ENCODE data around the gene RNF182.
A peak's percentile ranks its signal among the peaks of the same experiment; 100 is the strongest.
"Not testable (repeated sequence)": the region's sequence is repeated elsewhere in the genome, so short reads cannot be mapped to it uniquely, and the experiment has no call there.

Gene RNF182

DNA sequence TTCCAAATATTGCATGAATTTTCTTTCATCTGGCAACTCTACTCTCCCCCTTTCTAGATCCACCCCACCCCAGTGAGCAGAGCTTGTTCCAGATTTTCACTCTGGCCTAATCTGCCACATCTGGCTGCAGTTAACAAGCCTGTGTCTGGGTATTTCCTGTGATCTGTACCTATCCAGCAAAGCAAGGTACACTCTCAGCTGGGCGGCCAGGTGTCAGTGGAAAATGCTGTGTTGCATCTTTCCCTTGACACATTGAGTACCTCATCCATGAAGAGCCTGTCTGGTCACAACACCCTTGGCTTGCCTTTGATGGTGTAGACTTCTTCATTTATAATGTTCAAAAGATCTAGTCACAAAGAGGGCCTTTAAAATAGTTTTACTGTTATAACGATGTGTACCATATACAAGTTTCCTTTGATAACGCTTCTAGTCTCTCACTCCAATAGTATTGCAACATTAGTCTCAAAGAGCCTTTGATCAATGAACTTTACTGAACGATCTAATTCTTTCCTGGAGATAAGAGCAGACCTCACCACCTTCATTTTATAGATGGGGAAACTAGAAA is 6.0 kb upstream of the RNF182 start:
- DNase-seq, result no peak

- DNase-seq, result no peak
Observed at GRCh38 chr6:13919861-13920260, 4.9 kb upstream of the RNF182 start.

DNA sequence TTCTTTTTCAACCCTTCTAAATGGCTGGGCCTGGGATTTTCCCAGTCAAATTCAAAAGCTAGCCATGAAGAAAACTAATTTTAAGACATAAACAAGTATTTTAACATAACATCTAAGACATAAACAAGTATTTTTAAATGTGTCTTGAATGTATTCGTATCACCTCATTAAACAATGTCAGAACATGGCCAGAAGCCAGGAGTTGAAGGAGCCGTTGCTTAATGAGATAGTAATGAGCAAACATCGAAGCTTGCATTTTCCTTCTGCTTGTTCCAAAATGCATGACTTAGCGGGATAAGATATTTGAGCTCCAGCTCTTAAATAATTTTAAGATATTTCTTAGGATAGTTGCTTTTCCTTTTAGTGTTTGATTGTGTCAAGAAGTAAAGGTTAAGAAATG is 4.2 kb upstream of the RNF182 start:
- DNase-seq, result no peak

GRCh38 chr6:13922750-13923149 is 2.0 kb upstream of the RNF182 start:
- DNase-seq, result no peak

DNA sequence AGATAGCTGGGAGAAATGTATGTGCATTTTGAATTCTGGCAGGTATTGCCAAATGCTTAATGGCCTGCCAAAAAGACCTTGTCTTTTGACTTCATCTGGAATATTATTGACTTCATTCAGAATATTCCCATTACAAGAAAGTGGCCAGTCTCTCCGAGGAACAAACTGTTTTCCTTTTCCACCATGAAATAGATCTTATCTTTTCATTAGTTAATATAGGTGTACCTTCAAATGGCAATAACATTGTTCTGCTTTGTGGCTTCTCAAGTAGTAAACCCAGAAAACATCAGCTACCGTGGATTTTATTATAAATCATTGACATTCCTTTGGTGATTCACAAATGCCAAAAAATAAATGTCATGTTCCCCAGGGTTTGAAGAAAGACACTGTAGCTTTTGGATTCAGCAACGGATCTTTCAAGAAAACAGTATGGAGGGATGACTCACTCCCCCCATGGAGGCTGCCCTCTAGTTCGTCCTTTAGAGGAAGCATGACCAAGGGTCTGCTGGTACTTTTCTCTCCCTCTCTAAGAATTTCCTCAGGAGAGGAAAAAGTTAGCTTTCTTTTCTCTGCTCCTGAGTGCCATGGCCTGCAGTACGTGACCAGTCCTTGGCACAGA is 1.1 kb upstream of the RNF182 start:
- no peak for DNase-seq

DNA sequence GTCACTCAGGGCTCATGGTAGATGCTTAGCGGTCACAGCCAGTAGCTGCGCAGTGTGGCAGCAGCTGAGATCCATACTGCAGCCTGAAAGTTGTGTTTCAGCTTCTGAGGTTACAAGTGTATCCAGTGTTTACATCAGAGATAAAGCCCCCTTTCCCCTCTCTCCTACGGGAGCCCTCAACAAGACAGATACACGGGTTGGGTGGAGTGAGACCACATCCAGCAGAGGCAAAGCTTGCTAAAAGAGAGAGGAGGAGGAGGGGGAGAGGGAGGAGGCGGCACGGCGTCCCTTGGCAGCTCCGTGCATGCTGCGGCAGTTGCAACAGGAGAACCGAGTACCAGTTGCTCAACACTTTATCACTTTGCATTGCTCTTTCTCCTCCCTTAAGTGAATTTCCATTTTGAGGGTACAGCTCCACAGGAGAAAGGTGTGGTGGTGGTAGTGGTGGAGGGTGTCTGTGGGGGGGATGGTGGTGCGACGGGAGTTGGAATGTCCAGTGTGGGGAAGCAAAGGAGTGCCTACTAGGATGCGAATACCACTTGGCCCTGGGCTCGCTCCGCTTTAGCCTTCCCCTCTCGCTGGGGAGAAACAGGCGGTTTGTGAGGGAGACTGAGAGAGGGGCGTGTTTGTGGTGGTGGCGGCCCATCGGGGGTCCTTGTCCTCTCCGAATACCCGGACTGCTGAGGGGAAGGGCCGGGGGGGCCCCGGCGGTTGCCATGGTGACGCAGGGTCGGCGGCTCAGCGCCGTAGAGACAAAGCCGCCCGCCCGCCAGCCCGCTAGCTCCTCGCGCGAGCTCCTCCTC is 405 bp upstream of the RNF182 start:
- peak in 1 of 2 experiments; percentile 19 for DNase-seq

DNA sequence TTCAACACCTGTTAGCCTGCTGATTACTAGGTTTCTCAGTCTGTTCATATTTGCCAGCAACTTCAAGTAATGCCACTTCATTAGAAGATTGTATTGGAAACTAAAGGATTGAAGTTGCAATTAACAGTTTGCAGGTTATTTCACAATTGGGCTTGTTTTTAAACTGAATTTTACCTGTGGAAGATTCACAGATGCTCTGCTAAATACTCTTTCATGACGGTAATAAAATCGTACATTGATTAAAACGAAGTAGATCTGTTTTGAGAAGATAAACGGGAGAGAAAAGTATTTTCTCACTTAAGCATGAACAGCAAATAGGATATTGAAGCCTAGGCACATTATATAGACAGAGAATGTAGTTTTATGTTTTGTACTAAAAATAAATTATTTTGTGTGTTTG is 1.6 kb downstream of the RNF182 start:
- DNase-seq, result no peak

DNA sequence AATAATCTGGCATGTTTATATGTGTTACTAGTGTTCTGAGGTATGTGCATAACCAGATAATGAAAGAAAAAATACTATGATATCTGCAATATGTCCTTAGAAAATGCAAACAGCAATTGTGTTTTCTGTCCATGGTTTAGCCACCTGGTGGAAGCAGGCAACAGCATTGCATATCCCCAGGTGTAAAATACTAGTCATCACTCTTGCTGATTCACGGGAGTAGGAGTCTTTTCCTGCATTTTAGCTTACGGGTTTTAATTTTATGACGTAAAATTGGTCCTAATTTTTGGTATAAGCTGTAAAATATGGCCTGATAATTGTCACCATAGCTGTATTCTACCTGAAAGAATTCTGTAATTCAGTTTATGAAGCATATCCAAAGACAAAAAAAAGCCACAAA is 2.5 kb downstream of the RNF182 start:
- DNase-seq, result no peak

- DNase-seq, result no peak
Observed at GRCh38 chr6:13929196-13929595, 4.4 kb downstream of the RNF182 start.

DNA sequence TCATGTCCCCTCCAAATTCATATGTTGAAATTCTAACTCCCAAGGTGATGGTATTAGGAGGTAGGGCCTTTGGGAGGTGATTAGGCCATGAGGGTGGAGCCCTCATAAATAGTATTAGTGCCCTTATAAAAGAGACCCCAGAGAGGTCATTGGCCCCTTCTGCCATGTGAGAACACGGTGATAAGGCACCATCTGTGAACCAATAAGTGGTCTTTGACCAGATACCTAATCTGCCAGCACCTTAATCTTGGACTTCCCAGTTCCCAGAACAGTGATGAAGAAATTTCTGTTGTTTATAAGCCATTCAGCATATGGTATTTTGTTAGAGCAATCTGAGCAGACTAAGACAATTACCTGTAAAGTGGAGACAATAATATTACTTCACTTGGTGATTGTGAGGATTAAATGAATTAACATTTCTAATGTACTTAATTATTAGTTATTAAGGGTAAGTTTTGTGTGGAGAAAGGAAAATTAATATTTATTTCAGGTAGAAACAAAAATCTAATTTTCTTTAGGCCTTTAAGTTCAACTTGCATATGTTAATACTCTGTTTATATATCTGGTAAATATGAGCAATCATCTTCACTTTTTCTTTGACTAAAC is 7.1 kb downstream of the RNF182 start:
- no peak for DNase-seq

- DNase-seq, result no peak
Observed at GRCh38 chr6:13932785-13933184, 8.0 kb downstream of the RNF182 start.

DNA sequence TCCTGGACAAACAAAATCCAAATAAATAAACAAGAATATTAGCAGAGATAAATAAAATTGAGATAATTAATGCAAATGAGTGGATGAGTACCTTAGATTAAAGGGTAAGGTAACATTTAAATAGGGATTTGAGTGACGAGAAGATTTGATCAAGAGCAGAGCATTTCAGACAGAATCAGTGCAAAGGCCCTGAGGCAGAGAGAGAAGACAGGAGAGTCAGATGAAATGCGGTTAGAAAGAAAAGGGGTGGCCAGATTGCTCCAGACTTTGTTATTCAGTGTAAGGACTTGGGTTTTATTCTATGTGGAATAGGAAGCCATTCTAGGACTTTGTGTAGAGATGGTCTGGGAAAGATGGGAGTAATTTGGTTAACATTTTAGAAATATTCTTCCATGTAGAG is 10.0 kb downstream of the RNF182 start:
- DNase-seq, result no peak

- DNase-seq, result no peak
Observed at GRCh38 chr6:13935190-13935880, 10.6 kb downstream of the RNF182 start.

GRCh38 chr6:13935881-13936261 is 11.1 kb downstream of the RNF182 start:
- not testable (repeated sequence) for DNase-seq

GRCh38 chr6:13941902-13942301 is 17.1 kb downstream of the RNF182 start:
- no peak for DNase-seq

DNA sequence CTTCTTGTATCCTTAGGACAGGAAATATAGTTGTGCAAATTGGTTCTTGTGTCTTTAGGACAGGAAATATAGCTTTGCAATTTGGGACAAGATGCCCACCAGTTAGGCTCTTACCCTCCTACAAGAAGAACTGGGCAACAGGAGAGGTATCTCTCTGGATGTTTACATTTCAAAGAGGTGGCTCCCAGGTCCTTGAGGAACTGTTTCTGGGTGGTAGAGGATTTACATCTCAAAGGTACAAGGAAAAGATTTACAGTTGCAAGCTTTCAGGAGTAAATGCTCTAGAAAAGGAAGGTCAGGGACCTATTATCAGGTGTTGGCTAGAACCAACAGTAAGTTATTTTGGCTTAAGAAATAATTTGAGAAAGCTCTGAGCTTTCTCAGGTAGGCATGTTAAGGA is 19.2 kb downstream of the RNF182 start:
- DNase-seq, result no peak

- no peak for DNase-seq
Observed at GRCh38 chr6:13946506-13946905, 21.8 kb downstream of the RNF182 start.

GRCh38 chr6:13947611-13948178 is 22.9 kb downstream of the RNF182 start:
- DNase-seq, result no peak

DNA sequence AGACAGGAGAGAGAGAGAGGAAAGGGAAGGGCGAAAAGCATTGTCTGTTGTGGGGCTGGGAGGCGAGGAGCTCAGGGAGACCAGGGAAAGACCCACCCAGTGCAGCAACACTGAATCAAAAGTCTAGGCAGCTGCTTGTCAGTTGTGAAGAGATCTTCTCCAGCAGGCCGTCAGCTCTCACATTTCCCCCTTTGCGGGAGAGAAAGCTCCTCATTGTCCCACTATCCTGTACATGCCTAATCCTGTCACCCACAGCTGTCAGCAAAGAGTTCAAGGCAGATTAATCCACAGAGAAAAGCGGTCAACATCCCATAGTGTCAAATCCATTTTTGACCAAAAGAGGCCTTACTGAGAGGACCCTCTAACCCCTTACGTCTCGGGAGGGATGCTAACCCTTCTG is 27.3 kb downstream of the RNF182 start:
- DNase-seq, result no peak

- DNase-seq, result no peak
Observed at GRCh38 chr6:13953061-13953705, 28.4 kb downstream of the RNF182 start.

- no peak for DNase-seq
Observed at GRCh38 chr6:13965582-13966127, 40.9 kb downstream of the RNF182 start.

GRCh38 chr6:13971303-13971702 is 46.6 kb downstream of the RNF182 start:
- no peak for DNase-seq
